Tibial nerve (tissue), 4 donors: ENCODE results near the gene ARHGAP27. TPM values are rescaled to one million over a fixed set of nuclear protein-coding genes. Genes with fewer than 3 reads are reported as not detected.
"Not testable (repeated sequence)": the region's sequence is repeated elsewhere in the genome, so short reads cannot be mapped to it uniquely, and the experiment has no call there.

Experiments used
- DNase-seq, 2 donors: peaks; one replicate each; pipeline ENCODE4 v3.0.0-alpha.2; 2019; ENCODE audit warnings: low spot score in 2 of 2
- H3K27ac ChIP-seq, 4 donors: fragments of 200-600 bp; sonication (generic) in 3 of 4; one replicate each; pipeline ENCODE4 v1.5.1; 2017 to 2019; ENCODE audit warnings: mild to moderate bottlenecking in 1 of 4
- H3K27me3 ChIP-seq, 2 donors: fragments of 200-600 bp; sonication (generic) in 1 of 2; one replicate each; pipeline versions ENCODE4 v1.5.1 to v1.6.0; 2017 to 2019
- H3K36me3 ChIP-seq, 3 donors: fragments of 200-600 bp; sonication (generic); one replicate each; pipeline ENCODE4 v1.5.1; 2018 to 2019
- H3K4me1 ChIP-seq, 4 donors: fragments of 200-600 bp; sonication (generic) in 3 of 4; one replicate each; pipeline ENCODE4 v1.5.1; 2017 to 2019
- H3K4me3 ChIP-seq, 4 donors: fragments of 200-600 bp; sonication (generic) in 3 of 4; one replicate each; pipeline ENCODE4 v1.5.1; 2017 to 2019; ENCODE audit warnings: mild to moderate bottlenecking in 1 of 4, moderate library complexity in 1 of 4
- H3K9me3 ChIP-seq, 4 donors: fragments of 200-600 bp; sonication (generic) in 3 of 4; one replicate each; pipeline ENCODE4 v1.5.1; 2017 to 2019
- EP300 ChIP-seq, 2 donors: sonication (generic); formaldehyde crosslinking; IDR thresholded peaks; one replicate each; pipeline ENCODE4 v1.6.1; 2017; ENCODE audit warnings: antibody characterized with exemption in 2 of 2, mild to moderate bottlenecking in 1 of 2
- POLR2A ChIP-seq, 2 donors: fragments of 450-650 bp; IDR thresholded peaks; one replicate each; pipeline ENCODE4 v1.6.1; 2017; ENCODE audit warnings: antibody characterized with exemption in 2 of 2, mild to moderate bottlenecking in 2 of 2, moderate library complexity in 2 of 2
- WGBS, 2 donors: methylation state at CpG; one replicate each; pipeline ENCODE4 v1.1.5; 2018; 5-methylcytosine and 5-hydroxymethylcytosine counted together
- total RNA-seq, 4 donors: library from RNA; depleted of rRNA; stranded (reverse); fragments of >200 nt; gene quantifications; one replicate each; pipeline ENCODE4 v1.1.0, GENCODE V29; 2016
- TF ChIP-seq, protein P1 (sequence below), 5 experiments: fragments of 200-600 bp in 3 of 5; fragments of 450-650 bp in 2 of 5; sonication (generic) in 3 of 5; IDR thresholded peaks; one replicate each; pipeline ENCODE4 v1.5.1; 2016 to 2019; ENCODE audit warnings: antibody characterized with exemption in 5 of 5, mild to moderate bottlenecking in 3 of 5, moderate library complexity in 2 of 5

ARHGAP27 gene, protein sequence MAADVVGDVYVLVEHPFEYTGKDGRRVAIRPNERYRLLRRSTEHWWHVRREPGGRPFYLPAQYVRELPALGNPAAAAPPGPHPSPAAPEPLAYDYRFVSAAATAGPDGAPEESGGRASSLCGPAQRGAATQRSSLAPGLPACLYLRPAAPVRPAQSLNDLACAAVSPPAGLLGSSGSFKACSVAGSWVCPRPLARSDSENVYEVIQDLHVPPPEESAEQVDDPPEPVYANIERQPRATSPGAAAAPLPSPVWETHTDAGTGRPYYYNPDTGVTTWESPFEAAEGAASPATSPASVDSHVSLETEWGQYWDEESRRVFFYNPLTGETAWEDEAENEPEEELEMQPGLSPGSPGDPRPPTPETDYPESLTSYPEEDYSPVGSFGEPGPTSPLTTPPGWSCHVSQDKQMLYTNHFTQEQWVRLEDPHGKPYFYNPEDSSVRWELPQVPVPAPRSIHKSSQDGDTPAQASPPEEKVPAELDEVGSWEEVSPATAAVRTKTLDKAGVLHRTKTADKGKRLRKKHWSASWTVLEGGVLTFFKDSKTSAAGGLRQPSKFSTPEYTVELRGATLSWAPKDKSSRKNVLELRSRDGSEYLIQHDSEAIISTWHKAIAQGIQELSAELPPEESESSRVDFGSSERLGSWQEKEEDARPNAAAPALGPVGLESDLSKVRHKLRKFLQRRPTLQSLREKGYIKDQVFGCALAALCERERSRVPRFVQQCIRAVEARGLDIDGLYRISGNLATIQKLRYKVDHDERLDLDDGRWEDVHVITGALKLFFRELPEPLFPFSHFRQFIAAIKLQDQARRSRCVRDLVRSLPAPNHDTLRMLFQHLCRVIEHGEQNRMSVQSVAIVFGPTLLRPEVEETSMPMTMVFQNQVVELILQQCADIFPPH
- 10 to 100 TPM; 18.4 to 36.3 (median 22.5) TPM for total RNA-seq

DNA sequence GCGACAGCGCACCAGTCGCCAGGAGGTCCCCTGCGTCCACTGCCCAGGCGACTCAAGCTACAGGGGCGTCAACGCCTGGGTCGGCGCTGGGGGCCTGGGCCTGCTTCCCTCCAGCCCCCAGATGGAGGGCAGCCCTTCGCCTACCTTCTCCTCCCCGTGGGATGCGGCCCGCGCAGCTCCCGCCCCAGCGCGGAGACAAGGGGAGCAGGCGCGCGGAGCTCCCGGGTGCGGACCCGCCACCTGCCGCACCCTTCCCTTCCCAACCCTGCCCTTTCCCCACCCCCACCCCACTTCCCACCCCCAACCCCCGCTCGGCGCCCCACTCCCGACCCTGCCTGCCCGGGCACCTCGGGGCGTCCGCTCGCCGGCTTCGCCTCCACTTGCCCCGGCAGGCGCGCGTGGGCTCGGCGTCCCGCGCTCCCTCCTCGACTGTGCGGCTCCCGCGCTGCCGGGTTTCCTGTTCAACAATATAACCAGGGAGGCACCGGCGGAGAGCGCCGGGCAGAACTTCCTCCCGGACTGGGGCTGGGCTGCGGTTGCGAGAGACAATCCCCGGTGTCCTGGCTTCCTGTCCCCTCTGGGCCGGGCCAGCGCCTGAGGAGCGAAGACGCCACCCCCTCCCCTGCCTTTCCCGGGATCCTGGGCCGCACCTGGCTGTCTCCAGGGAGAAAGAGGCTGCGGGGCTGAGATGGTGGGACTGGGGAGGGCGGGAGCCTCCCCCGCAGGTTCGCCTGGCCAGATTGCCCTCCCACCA is at the start of gene ARHGAP27:
TSS of gene ARHGAP27 (minus strand) at position 466 of the 754 bp plus-strand sequence. CDS start 2,591 bp downstream, outside the sequence.
- no peak for TF ChIP-seq POLR2A (IDR thresholded peaks at IDR 0.05)
- no peak for TF ChIP-seq EP300 (IDR thresholded peaks at IDR 0.05)
- TF ChIP-seq, protein P1, sequence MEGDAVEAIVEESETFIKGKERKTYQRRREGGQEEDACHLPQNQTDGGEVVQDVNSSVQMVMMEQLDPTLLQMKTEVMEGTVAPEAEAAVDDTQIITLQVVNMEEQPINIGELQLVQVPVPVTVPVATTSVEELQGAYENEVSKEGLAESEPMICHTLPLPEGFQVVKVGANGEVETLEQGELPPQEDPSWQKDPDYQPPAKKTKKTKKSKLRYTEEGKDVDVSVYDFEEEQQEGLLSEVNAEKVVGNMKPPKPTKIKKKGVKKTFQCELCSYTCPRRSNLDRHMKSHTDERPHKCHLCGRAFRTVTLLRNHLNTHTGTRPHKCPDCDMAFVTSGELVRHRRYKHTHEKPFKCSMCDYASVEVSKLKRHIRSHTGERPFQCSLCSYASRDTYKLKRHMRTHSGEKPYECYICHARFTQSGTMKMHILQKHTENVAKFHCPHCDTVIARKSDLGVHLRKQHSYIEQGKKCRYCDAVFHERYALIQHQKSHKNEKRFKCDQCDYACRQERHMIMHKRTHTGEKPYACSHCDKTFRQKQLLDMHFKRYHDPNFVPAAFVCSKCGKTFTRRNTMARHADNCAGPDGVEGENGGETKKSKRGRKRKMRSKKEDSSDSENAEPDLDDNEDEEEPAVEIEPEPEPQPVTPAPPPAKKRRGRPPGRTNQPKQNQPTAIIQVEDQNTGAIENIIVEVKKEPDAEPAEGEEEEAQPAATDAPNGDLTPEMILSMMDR (IDR thresholded peaks at IDR 0.05), result no peak
- peak within 1 kb of the TSS; percentile 25 to 59 (median 48) for H3K4me3 ChIP-seq
- 2 to 3% methylated on average over 22 to 32 of the region's 66 CpGs for WGBS, 2 donors
- peak in 1 of 2 donors; percentile 24 for DNase-seq
- peak within 1 kb of the TSS in 3 of 4 donors; percentile 3 to 69 (median 32) for H3K27ac ChIP-seq
- peaks cover 0 to 42% (median 5%) of the 10 kb centered on the region in 3 donors for H3K36me3 ChIP-seq
- no peaks in the 10 kb centered on the region for H3K9me3 ChIP-seq
- peaks cover 0 to 53% of the 10 kb centered on the region in 2 donors for H3K27me3 ChIP-seq
- H3K4me1 ChIP-seq, result peaks cover 0 to 57% (median 28%) of the 10 kb centered on the region in 4 donors

DNA sequence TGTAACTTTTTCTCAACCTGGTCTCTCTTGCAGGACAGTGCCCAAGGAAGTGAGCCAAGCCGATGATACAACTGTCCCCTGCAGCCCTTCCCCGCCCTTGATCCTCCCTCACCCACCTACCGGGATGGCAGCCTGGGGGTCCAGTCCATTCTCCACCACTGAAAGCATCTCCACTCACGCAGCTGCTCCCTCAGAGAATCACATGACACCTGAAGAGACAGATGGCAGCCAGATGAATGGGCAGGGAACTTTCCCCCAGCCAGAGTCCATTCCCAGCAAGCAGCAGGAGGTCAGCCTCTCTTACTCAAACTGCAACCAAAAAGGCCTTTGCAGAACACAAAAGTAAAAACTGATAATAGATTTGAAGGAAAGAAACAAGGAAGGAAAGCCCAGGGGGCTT is 49.6 kb upstream of the ARHGAP27 start:
- Histone ChIP-seq H3K36me3 (peaks cover 0 to 10% (median 0%) of the 10 kb centered on the region in 3 donors), H3K4me1 (peaks cover 0 to 11% (median 0%) of the 10 kb centered on the region in 4 donors)
- DNase-seq, H3K27me3 ChIP-seq, H3K27ac ChIP-seq, H3K4me3 ChIP-seq, H3K9me3 ChIP-seq: not testable (repeated sequence)
- WGBS, 2 donors, result 94% methylated on average over 4 of the region's 4 CpGs; no CpG with 5 or more reads in 1 of the 2 donors

DNA sequence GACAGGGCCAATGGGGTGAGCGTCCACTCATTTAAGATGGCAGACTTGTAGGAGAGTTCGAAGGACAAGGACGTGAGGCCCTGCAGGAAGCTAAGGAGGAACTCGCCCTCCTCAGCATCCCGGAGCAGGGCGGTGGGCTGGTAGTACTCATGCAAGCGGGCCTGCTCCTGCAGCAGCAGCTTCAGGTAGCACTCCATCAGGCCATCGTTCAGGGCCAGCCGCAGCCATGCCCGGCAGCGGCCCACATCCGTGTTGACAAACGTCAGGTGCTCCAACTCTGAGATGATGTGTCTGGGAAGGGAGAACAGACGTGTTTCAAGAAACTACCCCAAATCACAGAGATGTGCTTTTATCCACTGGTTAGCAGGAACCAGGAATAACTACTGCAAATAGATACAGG is 42.8 kb upstream of the ARHGAP27 start:
- H3K4me3 ChIP-seq, H3K4me1 ChIP-seq, H3K27ac ChIP-seq, DNase-seq, H3K27me3 ChIP-seq, H3K9me3 ChIP-seq: not testable (repeated sequence)
- peaks cover 0 to 62% (median 2%) of the 10 kb centered on the region in 3 donors for H3K36me3 ChIP-seq
- 91 to 99% methylated on average over 10 to 14 of the region's 14 CpGs for WGBS, 2 donors

DNA sequence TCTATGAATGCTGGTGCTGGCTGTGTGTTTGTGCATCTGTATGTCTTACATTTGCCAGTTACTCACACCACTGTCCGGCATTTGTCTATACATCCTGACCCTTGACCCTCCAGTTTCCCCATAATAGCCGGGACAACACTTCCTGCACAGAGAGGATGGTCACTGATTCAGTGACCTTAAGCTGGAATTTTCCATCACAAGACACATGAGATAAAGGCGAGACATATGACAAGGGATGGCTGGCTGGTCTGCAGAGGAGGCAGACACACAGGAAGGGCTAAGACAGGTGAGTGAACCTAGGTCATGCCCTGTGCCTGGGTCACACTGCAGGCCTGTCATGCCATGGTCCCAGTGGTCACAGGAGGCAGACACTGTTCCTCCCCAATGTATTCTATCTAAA is 39.6 kb upstream of the ARHGAP27 start:
- not testable (repeated sequence) for H3K4me3 ChIP-seq, DNase-seq, H3K4me1 ChIP-seq, H3K9me3 ChIP-seq, H3K27me3 ChIP-seq, H3K27ac ChIP-seq
- H3K36me3 ChIP-seq, result peaks cover 0 to 72% (median 2%) of the 10 kb centered on the region in 3 donors
- WGBS, 2 donors, result 47 to 60% methylated on average over 3 of the region's 3 CpGs

DNA sequence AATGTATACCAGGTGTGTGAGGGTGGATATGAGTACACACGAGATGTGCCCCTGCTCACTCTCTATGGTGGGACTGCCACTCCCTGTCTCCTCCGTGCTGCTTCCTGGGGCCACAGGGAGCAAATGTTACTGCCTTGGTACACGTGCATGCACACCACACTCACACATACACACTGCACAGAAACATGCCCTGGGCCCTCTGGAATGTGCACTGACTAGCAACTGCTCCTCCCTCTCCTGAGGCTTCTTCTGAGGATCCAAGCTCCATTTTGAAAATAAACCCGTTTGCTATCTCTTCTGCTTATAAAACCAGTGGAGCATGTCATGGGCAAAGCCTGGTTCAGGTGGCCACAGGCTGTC is 36.5 kb upstream of the ARHGAP27 start:
- not testable (repeated sequence) for H3K4me3 ChIP-seq, H3K27ac ChIP-seq, H3K27me3 ChIP-seq, DNase-seq, H3K9me3 ChIP-seq, H3K4me1 ChIP-seq
- H3K36me3 ChIP-seq, result peaks cover 0 to 55% (median 0%) of the 10 kb centered on the region in 3 donors
- WGBS, 2 donors, result 48 to 68% methylated on average over 4 of the region's 4 CpGs

DNA sequence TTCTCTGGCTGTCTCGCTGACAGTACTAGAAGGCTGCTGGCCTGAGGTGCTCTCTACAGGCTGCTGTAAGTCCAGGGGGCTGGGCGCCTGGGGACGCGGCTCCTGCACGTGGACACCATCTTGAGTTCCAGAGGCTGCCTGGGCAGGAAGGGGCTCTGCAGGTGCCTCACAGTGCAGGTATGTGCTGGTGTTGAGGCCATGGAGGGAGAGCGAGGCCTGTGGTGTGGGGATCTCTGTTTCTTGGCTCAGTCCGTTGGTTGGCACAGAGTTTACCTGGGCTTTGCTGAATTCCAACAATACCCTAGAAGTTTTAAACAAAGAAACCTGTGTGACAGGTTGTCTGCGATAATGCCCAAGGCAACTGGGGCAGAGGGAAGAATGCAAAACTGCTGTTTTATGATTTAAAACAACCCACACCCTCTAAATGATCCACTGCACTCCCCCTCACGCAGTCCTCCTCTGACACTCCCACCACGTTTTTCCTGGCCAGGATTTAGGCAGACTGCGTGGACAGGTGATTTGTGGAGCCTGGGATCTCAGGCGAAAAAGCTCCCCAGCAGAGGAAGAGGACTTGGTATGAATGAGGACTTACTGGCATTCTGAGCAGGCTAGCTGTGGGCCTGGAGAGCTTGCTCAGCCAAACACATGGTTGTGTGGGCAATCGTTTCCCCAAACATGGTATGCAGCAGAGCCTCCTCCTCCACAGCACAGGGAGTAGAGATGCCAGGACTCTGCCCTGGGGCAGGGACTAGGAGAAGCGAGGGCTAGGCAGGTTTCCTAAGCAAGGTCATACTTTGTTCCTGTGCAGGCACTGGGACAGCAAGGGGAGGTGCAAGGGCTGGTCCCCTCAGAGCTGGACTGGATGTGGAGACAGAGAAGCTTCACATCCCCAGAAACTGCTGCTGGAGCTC is 35.9 kb upstream of the ARHGAP27 start:
- not testable (repeated sequence) for H3K27ac ChIP-seq, DNase-seq
- 75 to 76% methylated on average over 8 of the region's 14 CpGs for WGBS, 2 donors

DNA sequence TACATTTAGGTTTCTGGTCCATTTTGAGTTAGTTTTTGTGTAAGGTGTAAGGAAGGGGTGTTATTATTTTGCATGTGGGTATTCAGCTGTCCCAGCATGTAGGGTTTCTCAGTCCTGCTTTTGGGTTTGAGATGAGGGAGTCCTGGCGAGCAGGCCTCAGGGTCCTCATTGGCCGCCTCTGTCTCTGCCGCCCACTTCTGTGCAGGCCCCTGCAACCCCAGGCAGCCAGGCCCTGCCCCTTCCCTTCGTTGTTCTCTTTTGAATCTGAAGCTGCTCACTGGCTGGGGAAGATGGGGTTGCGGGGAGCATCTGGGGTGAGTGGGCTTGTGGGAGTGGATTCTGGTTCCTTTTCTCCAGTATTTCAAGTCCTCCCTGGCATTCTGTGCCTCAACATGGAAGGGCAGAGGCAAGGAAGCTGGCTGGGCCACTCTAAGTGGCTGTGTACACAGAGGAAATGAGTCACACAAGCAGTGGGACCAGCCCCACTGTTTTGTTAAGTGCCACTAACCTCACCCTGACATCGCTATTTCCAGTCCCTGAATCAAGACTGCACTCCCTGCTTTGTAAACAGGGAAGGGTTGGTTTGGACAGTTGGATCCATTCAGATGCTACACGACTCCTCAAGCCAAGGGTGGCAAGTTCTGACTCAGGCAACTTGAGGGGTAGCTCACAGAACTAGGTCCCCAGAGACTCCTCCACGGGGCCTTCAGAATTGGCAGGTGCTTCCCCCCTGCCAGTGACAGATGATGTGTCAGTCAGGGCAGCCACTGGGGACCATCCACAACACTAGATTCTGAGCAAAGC is 29.1 kb upstream of the ARHGAP27 start:
- WGBS, 2 donors, result 48 to 50% methylated on average over 5 to 7 of the region's 8 CpGs
- H3K27me3 ChIP-seq, H3K27ac ChIP-seq, H3K4me1 ChIP-seq, H3K4me3 ChIP-seq, H3K9me3 ChIP-seq, DNase-seq: not testable (repeated sequence)
- peaks cover 0 to 24% (median 0%) of the 10 kb centered on the region in 3 donors for H3K36me3 ChIP-seq

More for the DNA sequence above, 35.9 kb upstream of the ARHGAP27 start:
- not testable (repeated sequence) for H3K27me3 ChIP-seq, H3K9me3 ChIP-seq, H3K4me1 ChIP-seq, H3K4me3 ChIP-seq
- peaks cover 0 to 52% (median 0%) of the 10 kb centered on the region in 3 donors for H3K36me3 ChIP-seq

DNA sequence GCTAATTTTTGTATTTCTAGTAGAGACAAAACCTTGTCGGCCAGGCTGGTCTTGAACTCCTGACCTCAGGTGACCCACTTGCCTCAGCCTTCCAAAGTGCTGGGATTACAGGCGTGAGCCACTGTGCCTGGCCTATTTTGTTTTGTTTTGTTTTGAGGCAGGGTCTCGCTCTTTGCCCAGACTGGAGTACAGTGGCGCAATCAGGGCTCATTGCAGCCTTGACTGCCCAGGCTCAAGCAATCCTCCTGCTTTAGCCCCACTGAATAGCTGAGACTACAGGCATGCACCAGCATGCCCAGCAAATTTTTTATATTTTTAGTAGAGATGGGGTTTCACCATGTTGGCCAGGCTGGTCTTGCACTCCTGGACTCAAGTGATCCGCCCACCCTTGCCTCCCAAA is 27.8 kb upstream of the ARHGAP27 start:
- WGBS, 2 donors, result 90 to 97% methylated on average over 5 of the region's 5 CpGs
- not testable (repeated sequence) for H3K4me3 ChIP-seq, H3K27ac ChIP-seq, H3K27me3 ChIP-seq, DNase-seq, H3K4me1 ChIP-seq, H3K9me3 ChIP-seq
- peaks cover 0 to 37% (median 0%) of the 10 kb centered on the region in 3 donors for H3K36me3 ChIP-seq

DNA sequence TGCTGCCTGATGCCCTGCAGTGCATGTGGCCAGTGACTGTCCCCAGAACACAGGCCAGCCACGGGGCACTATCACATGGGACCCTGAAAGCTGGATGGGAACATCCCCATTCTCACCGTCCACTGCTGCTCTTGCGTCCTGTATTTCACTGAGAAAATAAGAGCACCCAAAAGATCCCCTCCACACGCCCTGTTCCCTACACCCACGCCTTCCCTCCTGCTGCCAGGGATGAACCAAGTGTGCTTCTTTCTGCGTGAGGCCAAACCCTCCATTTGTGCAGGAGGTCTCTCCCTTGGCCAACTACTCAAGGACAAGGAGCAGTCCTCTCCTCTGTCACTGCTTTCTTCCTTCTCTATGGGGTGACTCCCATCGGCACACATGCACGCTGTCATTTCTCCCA is 21.7 kb upstream of the ARHGAP27 start:
- H3K9me3 ChIP-seq, H3K4me3 ChIP-seq, DNase-seq, H3K27me3 ChIP-seq, H3K27ac ChIP-seq, H3K4me1 ChIP-seq: not testable (repeated sequence)
- peaks cover 0 to 65% (median 0%) of the 10 kb centered on the region in 3 donors for H3K36me3 ChIP-seq
- WGBS, 2 donors, result 88 to 96% methylated on average over 7 of the region's 8 CpGs

DNA sequence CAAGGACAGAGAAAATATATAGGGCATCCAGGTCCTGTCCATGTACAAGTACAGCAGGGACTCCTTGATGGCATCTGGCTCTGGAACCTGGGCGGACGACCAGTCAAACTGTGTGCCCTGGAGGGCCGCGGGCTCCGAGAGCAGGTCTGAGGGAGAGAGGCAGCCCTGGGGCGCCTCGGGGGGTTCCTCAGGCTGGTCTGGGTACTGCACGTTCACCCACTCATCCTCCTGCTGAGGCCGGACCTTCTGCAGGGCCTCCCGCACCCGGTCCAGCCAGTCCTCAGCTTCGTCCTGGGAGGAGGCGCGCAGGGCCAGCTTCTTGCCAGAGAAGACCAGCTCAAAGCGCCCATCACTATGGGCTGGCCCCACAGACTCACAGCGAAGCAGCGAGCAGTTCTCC is 21.1 kb upstream of the ARHGAP27 start:
- H3K9me3 ChIP-seq, H3K4me3 ChIP-seq, H3K27me3 ChIP-seq, DNase-seq, H3K27ac ChIP-seq, H3K4me1 ChIP-seq: not testable (repeated sequence)
- peaks cover 0 to 71% (median 0%) of the 10 kb centered on the region in 3 donors for H3K36me3 ChIP-seq
- WGBS, 2 donors, result 74 to 88% methylated on average over 9 to 15 of the region's 17 CpGs
